ENCODE measurements around the gene SFT2D1. TPM values are rescaled to one million over a fixed set of nuclear protein-coding genes. Genes with fewer than 3 reads are reported as not detected.
A peak's percentile ranks its signal among the peaks of the same experiment; 100 is the strongest.

The SFT2D1 gene
- total RNA-seq, 1 experiment from 2014 or later = 40.2 TPM

DNA sequence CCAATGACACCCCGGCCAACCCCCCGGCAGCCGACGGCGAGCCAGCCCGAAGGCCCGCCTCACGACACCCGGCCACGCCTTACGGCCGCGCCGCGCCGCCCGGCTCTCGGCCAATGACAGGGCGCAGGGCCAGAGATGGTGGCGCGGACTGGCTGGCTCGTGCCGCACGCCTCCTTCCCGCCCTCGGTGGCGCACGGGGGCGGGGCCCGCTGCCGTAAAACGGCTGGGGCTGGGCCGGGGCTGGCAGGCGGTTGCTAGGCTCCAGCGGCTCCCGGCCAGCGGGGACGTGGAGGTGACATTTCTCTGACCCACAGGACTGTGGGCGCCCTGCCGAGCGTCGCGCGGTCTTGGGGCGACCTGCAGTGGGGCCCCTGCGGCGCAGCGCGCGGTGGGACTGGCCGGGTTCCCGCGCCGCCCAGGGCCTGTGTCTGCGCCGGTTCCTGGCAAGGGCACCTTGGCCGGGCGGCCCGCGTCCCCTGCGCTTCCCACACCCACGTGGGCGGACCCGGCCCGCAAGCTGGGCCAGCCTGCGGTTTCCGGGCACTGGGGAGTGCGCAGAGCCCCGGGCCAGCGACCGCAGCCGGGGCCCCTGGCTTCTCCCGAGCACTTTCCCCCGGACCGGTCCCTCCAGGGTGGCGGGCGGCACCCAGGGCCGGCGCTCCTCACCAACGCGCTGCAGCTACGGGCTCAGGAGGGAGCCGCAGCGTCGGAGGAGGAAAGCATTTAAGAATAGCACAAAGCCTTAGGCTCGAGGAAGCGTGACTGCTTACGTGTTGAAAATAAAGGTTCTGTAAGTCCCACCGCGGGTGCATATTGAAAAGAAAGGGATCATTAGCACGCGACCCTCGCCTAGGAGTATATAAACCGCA lies 40.8 kb upstream of the SFT2D1 start, which contains the start of gene MPC1:
TSS of gene MPC1 (minus strand) at position 8 of the 869 bp plus-strand sequence. CDS start 64 bp downstream, outside the sequence.
- no peak within 1 kb of the TSS for H2BK15ac ChIP-seq (ENCODE audit: low read depth, low read length)
- H3K36me3 Mint-ChIP-seq (ENCODE audit: insufficient read depth in 1 of 3, low read depth in 3 of 3) = no peaks in the 10 kb centered on the region; a peak in 1 of 7 replicates

More for the DNA sequence above, 40.8 kb upstream of the SFT2D1 start, which contains the start of gene MPC1:
- Histone ChIP-seq H4K91ac (ENCODE audit: insufficient read length, low read depth, low read length) (no peak within 1 kb of the TSS), H2AFZ (ENCODE audit: low read length) (peak within 1 kb of the TSS; percentile 67), H3K4ac (ENCODE audit: low read depth, low read length) (no peak within 1 kb of the TSS), H3K23ac (ENCODE audit: insufficient read length, low read depth, low read length) (no peak within 1 kb of the TSS), H3K27ac (ENCODE audit: insufficient read length, low read depth, low read length) (peak within 1 kb of the TSS; percentile 34), H4K20me1 (ENCODE audit: control insufficient read depth, insufficient read depth, insufficient read length) (no peaks in the 10 kb centered on the region), H3K9me3 (ENCODE audit: control insufficient read depth, low read depth, low read length) (no peaks in the 10 kb centered on the region), H4K5ac (ENCODE audit: insufficient read length, low read depth, low read length) (no peak within 1 kb of the TSS), H3K56ac (ENCODE audit: insufficient read length, low read depth, low read length) (no peak within 1 kb of the TSS), H3K79me2 (ENCODE audit: insufficient read depth, low read length) (no peaks in the 10 kb centered on the region), H3K27me3 (ENCODE audit: insufficient read depth, low read length) (no peaks in the 10 kb centered on the region), H3K14ac (ENCODE audit: insufficient read depth, low read length) (peak within 1 kb of the TSS; percentile 67), H3K18ac (ENCODE audit: insufficient read length, low read depth, low read length) (peak within 1 kb of the TSS; percentile 22), H4K8ac (replicated peaks; ENCODE audit: insufficient read length, low read depth, low read length) (no peak within 1 kb of the TSS), H3K79me1 (ENCODE audit: insufficient read depth, low read depth, low read length, poor library complexity, severe bottlenecking) (no peaks in the 10 kb centered on the region), H3K4me2 (ENCODE audit: insufficient read depth, insufficient read length, low read length) (peak within 1 kb of the TSS; percentile 91), H2BK12ac (ENCODE audit: insufficient read length, low read depth, low read length) (no peak within 1 kb of the TSS), H2BK5ac (ENCODE audit: insufficient read length, low read length) (no peak within 1 kb of the TSS), H3K9ac (ENCODE audit: extremely low read depth, insufficient read length, low read length) (peak within 1 kb of the TSS; percentile 80), H3K23me2 (ENCODE audit: insufficient read length, low read depth, low read length, poor library complexity, severe bottlenecking) (peaks cover 9% of the 10 kb centered on the region), H2BK120ac (ENCODE audit: low read depth, low read length, poor library complexity, severe bottlenecking) (peak within 1 kb of the TSS; percentile 12), H3T11ph (ENCODE audit: low read length) (peak within 1 kb of the TSS; percentile 26), H3K4me1 (ENCODE audit: insufficient read depth, low read length) (no peaks in the 10 kb centered on the region; the same call in 1 of the 2 replicates), H2AK5ac (ENCODE audit: insufficient read length, low read length) (no peak within 1 kb of the TSS), H2BK20ac (ENCODE audit: low read depth, low read length, poor library complexity, severe bottlenecking) (no peak within 1 kb of the TSS)
- Mint-ChIP-seq H3K27me3 (ENCODE audit: low read depth) (no peaks in the 10 kb centered on the region), H3K4me3 (peak within 1 kb of the TSS; percentile 78 to 90), H3K27ac (peak within 1 kb of the TSS; percentile 58 to 96 (median 91); a peak in 4 of 7 replicates), H3K9me3 (no peaks in the 10 kb centered on the region), H3K4me1 (peaks cover 5 to 7% of the 10 kb centered on the region in 2 experiments)
- WGBS (ENCODE audit: extremely low coverage, insufficient read length, low lambda C conversion rate) = no CpG with 5 or more reads among the region's 94 CpGs
- peak; percentile 98 for DNase-seq
- TF ChIP-seq, protein P1, sequence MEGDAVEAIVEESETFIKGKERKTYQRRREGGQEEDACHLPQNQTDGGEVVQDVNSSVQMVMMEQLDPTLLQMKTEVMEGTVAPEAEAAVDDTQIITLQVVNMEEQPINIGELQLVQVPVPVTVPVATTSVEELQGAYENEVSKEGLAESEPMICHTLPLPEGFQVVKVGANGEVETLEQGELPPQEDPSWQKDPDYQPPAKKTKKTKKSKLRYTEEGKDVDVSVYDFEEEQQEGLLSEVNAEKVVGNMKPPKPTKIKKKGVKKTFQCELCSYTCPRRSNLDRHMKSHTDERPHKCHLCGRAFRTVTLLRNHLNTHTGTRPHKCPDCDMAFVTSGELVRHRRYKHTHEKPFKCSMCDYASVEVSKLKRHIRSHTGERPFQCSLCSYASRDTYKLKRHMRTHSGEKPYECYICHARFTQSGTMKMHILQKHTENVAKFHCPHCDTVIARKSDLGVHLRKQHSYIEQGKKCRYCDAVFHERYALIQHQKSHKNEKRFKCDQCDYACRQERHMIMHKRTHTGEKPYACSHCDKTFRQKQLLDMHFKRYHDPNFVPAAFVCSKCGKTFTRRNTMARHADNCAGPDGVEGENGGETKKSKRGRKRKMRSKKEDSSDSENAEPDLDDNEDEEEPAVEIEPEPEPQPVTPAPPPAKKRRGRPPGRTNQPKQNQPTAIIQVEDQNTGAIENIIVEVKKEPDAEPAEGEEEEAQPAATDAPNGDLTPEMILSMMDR (conservative IDR thresholded peaks at IDR 0.05) = no peak
